ENCODE measurements around the gene SMARCAL1.

SMARCAL1 gene

GRCh38 chr2:216467845-216468244, 55.6 kb downstream of the SMARCAL1 start:
- H3K4me3 ChIP-seq = no peak overlapping the region
- 0 out of 2 replicates have a peak overlapping the region, but pooled peaks have one; percentile 61 for H3K27ac ChIP-seq
- no peak overlapping the region for H3K9ac ChIP-seq (ENCODE audit: insufficient read length)
- no peaks in the 10 kb centered on the region for H3K36me3 ChIP-seq (ENCODE audit: insufficient read depth, low read length)
- TF ChIP-seq EZH2 (IDR thresholded peaks at IDR 0.05) (no peak), POLR2AphosphoS5 (IDR thresholded peaks at IDR 0.05; ENCODE audit: borderline replicate concordance, low read depth, low read length) (no peak)
- no peak for DNase-seq (ENCODE audit: low read depth, low spot score)
- no peaks in the 10 kb centered on the region for H3K9me3 ChIP-seq (ENCODE audit: low read depth, low read length)

DNA sequence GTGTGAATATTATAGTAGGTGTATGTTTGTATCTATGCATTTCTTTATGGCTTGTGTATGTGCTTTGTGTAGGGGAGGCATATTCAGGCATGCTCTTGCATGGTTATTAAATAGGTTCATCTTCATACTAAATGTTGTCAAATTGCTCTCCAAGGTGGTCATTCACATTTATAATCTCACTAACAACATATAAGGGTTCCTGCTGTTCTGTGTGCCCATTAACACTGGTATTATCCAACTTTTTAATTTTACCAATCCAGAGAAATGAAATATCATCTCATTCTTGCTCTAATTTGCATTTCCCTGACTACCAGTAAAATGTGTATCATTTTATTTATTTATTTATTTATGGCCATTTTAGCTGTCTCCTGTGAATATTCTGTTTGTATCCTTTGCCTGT, 57.4 kb downstream of the SMARCAL1 start:
- Histone ChIP-seq H3K36me3 (ENCODE audit: insufficient read depth, low read length) (no peaks in the 10 kb centered on the region), H3K27ac (no peak overlapping the region), H3K4me3 (no peak overlapping the region), H3K9ac (ENCODE audit: insufficient read length) (no peak overlapping the region), H3K9me3 (ENCODE audit: low read depth, low read length) (no peaks in the 10 kb centered on the region)
- TF ChIP-seq EZH2 (IDR thresholded peaks at IDR 0.05) (no peak), POLR2AphosphoS5 (IDR thresholded peaks at IDR 0.05; ENCODE audit: borderline replicate concordance, low read depth, low read length) (no peak), FOXP2 (optimal IDR thresholded peaks at IDR 0.05; ENCODE audit: control extremely low read depth, extremely low read length, insufficient read depth) (no peak)
- DNase-seq (ENCODE audit: low read depth, low spot score) = no peak

DNA sequence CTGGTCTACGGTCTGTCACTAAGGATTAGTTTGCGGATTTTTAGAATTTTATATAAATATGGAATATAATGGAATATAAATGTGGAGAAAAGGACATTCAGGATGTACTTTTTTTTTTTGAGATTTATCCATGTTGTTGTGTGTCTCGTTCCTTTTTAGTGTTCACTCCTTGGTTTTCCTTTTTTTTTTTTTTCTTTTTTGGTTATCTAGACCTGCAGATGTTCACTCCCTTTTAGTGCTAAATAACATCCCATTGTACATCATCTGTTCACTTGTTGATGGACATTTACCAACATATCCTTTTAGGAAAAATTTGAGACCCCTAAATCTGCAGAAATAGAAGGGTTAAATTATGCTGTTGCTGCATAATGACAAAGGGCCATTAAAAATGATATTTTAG, 60.9 kb downstream of the SMARCAL1 start:
- Histone ChIP-seq H3K9ac (ENCODE audit: insufficient read length) (no peak overlapping the region), H3K4me3 (no peak overlapping the region), H3K27ac (no peak overlapping the region), H3K36me3 (ENCODE audit: insufficient read depth, low read length) (no peaks in the 10 kb centered on the region), H3K9me3 (ENCODE audit: low read depth, low read length) (no peaks in the 10 kb centered on the region)
- no peak for TF ChIP-seq FOXP2 (optimal IDR thresholded peaks at IDR 0.05; ENCODE audit: control extremely low read depth, extremely low read length, insufficient read depth)
- TF ChIP-seq POLR2AphosphoS5 (IDR thresholded peaks at IDR 0.05; ENCODE audit: borderline replicate concordance, low read depth, low read length) = no peak
- TF ChIP-seq EZH2 (IDR thresholded peaks at IDR 0.05) = no peak
- no peak for DNase-seq (ENCODE audit: low read depth, low spot score)

DNA sequence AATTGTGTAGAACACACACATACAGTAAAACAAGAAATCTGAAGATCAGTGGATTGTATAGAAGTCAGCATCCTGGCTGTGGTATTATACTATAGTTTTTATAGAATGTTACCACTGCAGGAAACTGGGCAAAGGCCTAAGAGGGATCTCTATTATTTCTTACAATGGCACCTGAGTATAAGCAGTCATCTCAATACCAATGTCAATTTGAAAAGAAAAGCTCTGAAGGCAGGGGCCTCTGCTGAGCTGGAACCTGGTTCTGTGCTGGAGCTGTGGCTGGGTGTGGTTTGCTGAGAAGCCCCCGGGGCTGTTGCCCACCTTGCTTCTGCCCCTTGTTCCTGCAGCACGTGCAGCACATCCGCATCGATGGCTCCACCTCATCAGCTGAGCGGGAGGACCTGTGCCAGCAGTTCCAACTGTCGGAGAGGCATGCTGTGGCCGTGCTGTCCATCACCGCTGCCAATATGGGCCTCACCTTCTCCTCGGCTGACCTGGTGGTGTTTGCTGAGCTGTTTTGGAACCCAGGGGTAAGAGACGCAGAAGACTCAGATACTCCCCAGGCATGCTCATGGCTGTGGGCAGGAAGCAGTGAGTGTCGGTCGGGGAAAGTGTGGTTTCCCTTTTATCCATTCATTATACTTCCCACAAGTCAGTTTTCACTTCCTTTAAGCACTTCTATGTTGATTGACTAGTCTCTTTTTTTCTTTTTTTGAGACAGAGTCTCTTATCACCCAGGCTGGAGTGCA, 62.8 kb downstream of the SMARCAL1 start:
- H3K36me3 ChIP-seq (ENCODE audit: insufficient read depth, low read length) = no peaks in the 10 kb centered on the region; the same call in 1 of the 2 replicates
- TF ChIP-seq POLR2AphosphoS5 (IDR thresholded peaks at IDR 0.05; ENCODE audit: borderline replicate concordance, low read depth, low read length) = no peak
- TF ChIP-seq FOXP2 (optimal IDR thresholded peaks at IDR 0.05; ENCODE audit: control extremely low read depth, extremely low read length, insufficient read depth) = no peak
- no peak for TF ChIP-seq EZH2 (IDR thresholded peaks at IDR 0.05)
- H3K9me3 ChIP-seq (ENCODE audit: low read depth, low read length) = no peaks in the 10 kb centered on the region
- H3K27ac ChIP-seq = no peak overlapping the region
- H3K4me3 ChIP-seq = no peak overlapping the region
- H3K9ac ChIP-seq (ENCODE audit: insufficient read length) = no peak overlapping the region
- no peak for DNase-seq (ENCODE audit: low read depth, low spot score)

DNA sequence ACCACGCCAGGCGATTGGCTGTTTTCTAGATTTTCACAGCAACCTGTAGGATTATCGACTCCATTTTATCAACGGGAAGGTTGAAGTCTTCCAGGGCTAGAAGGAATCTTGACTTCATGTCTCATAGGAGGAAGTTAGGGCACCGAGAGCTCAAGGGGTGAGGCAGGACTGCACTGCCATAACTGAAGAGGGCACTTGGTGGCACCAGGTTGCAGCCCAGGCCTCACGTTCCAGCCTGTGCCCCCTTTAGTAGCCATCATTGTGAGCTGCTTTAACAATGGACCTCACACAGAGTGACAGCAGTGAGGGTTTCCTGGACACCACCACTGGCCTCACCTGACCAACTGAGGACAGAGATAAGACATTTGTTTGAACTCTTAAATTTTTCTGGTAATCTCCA, 63.5 kb downstream of the SMARCAL1 start:
- no peaks in the 10 kb centered on the region for H3K9me3 ChIP-seq (ENCODE audit: low read depth, low read length)
- no peak overlapping the region for H3K9ac ChIP-seq (ENCODE audit: insufficient read length)
- H3K27ac ChIP-seq = no peak overlapping the region
- DNase-seq (ENCODE audit: low read depth, low spot score) = no peak
- H3K36me3 ChIP-seq (ENCODE audit: insufficient read depth, low read length) = no peaks in the 10 kb centered on the region; the same call in 1 of the 2 replicates
- TF ChIP-seq EZH2 (IDR thresholded peaks at IDR 0.05) (no peak), POLR2AphosphoS5 (IDR thresholded peaks at IDR 0.05; ENCODE audit: borderline replicate concordance, low read depth, low read length) (no peak), FOXP2 (optimal IDR thresholded peaks at IDR 0.05; ENCODE audit: control extremely low read depth, extremely low read length, insufficient read depth) (no peak)
- H3K4me3 ChIP-seq = no peak overlapping the region

- TF ChIP-seq FOXP2 (optimal IDR thresholded peaks at IDR 0.05; ENCODE audit: control extremely low read depth, extremely low read length, insufficient read depth) = no peak
- TF ChIP-seq EZH2 (IDR thresholded peaks at IDR 0.05) = no peak
- no peak for TF ChIP-seq POLR2AphosphoS5 (IDR thresholded peaks at IDR 0.05; ENCODE audit: borderline replicate concordance, low read depth, low read length)
- Histone ChIP-seq H3K36me3 (ENCODE audit: insufficient read depth, low read length) (peaks cover 1% of the 10 kb centered on the region; the same call in 1 of the 2 replicates), H3K9ac (ENCODE audit: insufficient read length) (no peak overlapping the region), H3K9me3 (ENCODE audit: low read depth, low read length) (no peaks in the 10 kb centered on the region), H3K27ac (no peak overlapping the region), H3K4me3 (no peak overlapping the region)
- DNase-seq (ENCODE audit: low read depth, low spot score) = no peak
Observed at GRCh38 chr2:216477283-216478035, 65.2 kb downstream of the SMARCAL1 start.

DNA sequence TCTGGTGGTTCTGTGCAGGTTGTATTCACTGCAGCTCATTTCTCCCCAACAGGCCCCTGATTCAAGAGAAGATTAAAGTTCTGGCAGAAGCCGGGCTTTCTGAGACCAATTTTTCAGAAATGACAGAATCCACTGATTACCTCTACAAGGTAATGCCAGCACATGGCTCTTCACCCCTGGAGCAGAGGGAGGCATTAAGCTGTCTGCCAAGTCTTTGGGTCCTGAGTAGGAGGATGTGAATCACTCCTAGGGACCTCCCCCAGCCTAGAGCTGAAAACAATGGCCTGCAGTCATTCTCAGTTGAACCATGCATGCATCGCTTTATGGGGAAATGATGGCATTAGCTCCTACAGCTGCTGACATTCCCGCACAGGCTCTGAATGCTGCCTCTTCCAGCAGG, 65.9 kb downstream of the SMARCAL1 start:
- Histone ChIP-seq H3K9me3 (ENCODE audit: low read depth, low read length) (no peaks in the 10 kb centered on the region), H3K36me3 (ENCODE audit: insufficient read depth, low read length) (peaks cover 8% of the 10 kb centered on the region; the same call in 1 of the 2 replicates), H3K9ac (ENCODE audit: insufficient read length) (no peak overlapping the region), H3K4me3 (no peak overlapping the region), H3K27ac (no peak overlapping the region)
- no peak for DNase-seq (ENCODE audit: low read depth, low spot score)
- TF ChIP-seq FOXP2 (optimal IDR thresholded peaks at IDR 0.05; ENCODE audit: control extremely low read depth, extremely low read length, insufficient read depth) = no peak
- no peak for TF ChIP-seq EZH2 (IDR thresholded peaks at IDR 0.05)
- TF ChIP-seq POLR2AphosphoS5 (IDR thresholded peaks at IDR 0.05; ENCODE audit: borderline replicate concordance, low read depth, low read length) = no peak

GRCh38 chr2:216478791-216479190, 66.5 kb downstream of the SMARCAL1 start:
- Histone ChIP-seq H3K27ac (no peak overlapping the region), H3K9me3 (ENCODE audit: low read depth, low read length) (no peaks in the 10 kb centered on the region), H3K4me3 (no peak overlapping the region), H3K36me3 (ENCODE audit: insufficient read depth, low read length) (peaks cover 8% of the 10 kb centered on the region; the same call in 1 of the 2 replicates), H3K9ac (ENCODE audit: insufficient read length) (no peak overlapping the region)
- TF ChIP-seq EZH2 (IDR thresholded peaks at IDR 0.05) = no peak
- no peak for TF ChIP-seq POLR2AphosphoS5 (IDR thresholded peaks at IDR 0.05; ENCODE audit: borderline replicate concordance, low read depth, low read length)
- no peak for TF ChIP-seq FOXP2 (optimal IDR thresholded peaks at IDR 0.05; ENCODE audit: control extremely low read depth, extremely low read length, insufficient read depth)
- DNase-seq (ENCODE audit: low read depth, low spot score) = no peak
